Prostate gland (tissue), 2 donors: Measurements from ENCODE around the gene ANO8. TPM values are rescaled to one million over a fixed set of nuclear protein-coding genes. Genes with fewer than 3 reads are reported as not detected.

ENCODE experiments used
- DNase-seq: peaks from one replicate; pipeline ENCODE4 v3.0.0-alpha.2; 2019; ENCODE audit warnings: low spot score
- H3K27ac ChIP-seq, 2 donors: fragments of 200-600 bp; sonication (generic); 2 replicates each; pipeline ENCODE4 v1.5.1; 2017 to 2019
- H3K27me3 ChIP-seq: fragments of 200-600 bp; sonication (generic); replicated peaks from 2 replicates; pipeline ENCODE4 v1.5.1; 2019; ENCODE audit not compliant: insufficient read depth
- H3K36me3 ChIP-seq, 2 donors: fragments of 200-600 bp; sonication (generic); 1 replicate in 1 of 2; 2 replicates in 1 of 2; pipeline versions ENCODE4 v1.5.1 to v1.8.1; 2017 to 2019
- H3K4me1 ChIP-seq: fragments of 200-600 bp; sonication (generic); replicated peaks from 2 replicates; pipeline ENCODE4 v1.5.1; 2019
- H3K4me3 ChIP-seq, 2 donors: fragments of 200-600 bp; sonication (generic); 2 replicates each; pipeline ENCODE4 v1.5.1; 2017 to 2019
- H3K9me3 ChIP-seq: fragments of 200-600 bp; sonication (generic); 2 replicates; pipeline ENCODE4 v1.5.1; 2017
- CTCF ChIP-seq, 4 experiments: fragments of 200-600 bp in 2 of 4; fragments of 450-650 bp in 2 of 4; sonication (generic) in 2 of 4; IDR thresholded peaks; 1 replicate in 3 of 4; 2 replicates in 1 of 4; pipeline ENCODE4 v1.5.1; 2016 to 2019; ENCODE audit warnings: antibody characterized with exemption in 4 of 4, mild to moderate bottlenecking in 2 of 4, moderate library complexity in 2 of 4
- POLR2A ChIP-seq: fragments of 450-650 bp; IDR thresholded peaks from one replicate; pipeline ENCODE4 v1.6.1; 2016; ENCODE audit warnings: antibody characterized with exemption, mild to moderate bottlenecking
- POLR2AphosphoS5 ChIP-seq: sonication (generic); formaldehyde crosslinking; IDR thresholded peaks from one replicate; pipeline ENCODE4 v1.6.1; 2017; ENCODE audit warnings: antibody characterized with exemption
- WGBS: methylation state at CpG from one replicate; pipeline ENCODE4 v1.1.5; 2018; 5-methylcytosine and 5-hydroxymethylcytosine counted together
- intact Hi-C: fragments of 100-400 bp; cut with DNase I; formaldehyde crosslinking; loops from one replicate; pipeline ENCODE4 v1.14.2; 2022
- total RNA-seq, 2 donors: library from RNA; depleted of rRNA; stranded (reverse); fragments of >200 nt; gene quantifications; one replicate each; pipeline ENCODE4 v1.1.0, GENCODE V29; 2016

The ANO8 gene
- total RNA-seq, 2 donors from 2014 or later, result 9.8 to 10.1 TPM

- TF ChIP-seq CTCF (IDR thresholded peaks at IDR 0.05) (no peak), POLR2AphosphoS5 (no peak), POLR2A (no peak)
- no peaks in the 10 kb centered on the region for H3K9me3 ChIP-seq
- no peaks in the 10 kb centered on the region for H3K4me1 ChIP-seq
- H3K27me3 ChIP-seq, result no peaks in the 10 kb centered on the region
- no peak for DNase-seq
- H3K4me3 ChIP-seq, result no peak overlapping the region
- H3K27ac ChIP-seq, result no peak overlapping the region
- H3K36me3 ChIP-seq, result no peaks in the 10 kb centered on the region
- intact Hi-C loops, result no loop called here
- 85% methylated on average over 7 of the region's 7 CpGs for WGBS
These were observed 7.2 kb upstream of the ANO8 start for GRCh38 chr19:17341845-17342244.

GRCh38 chr19:17341386-17341785 is 6.7 kb upstream of the ANO8 start:
- no peak overlapping the region for H3K4me3 ChIP-seq
- no peak for DNase-seq
- WGBS, result 91% methylated on average over 14 of the region's 15 CpGs
- no peak for TF ChIP-seq POLR2A
- TF ChIP-seq POLR2AphosphoS5, result no peak
- TF ChIP-seq CTCF (IDR thresholded peaks at IDR 0.05), result no peak
- H3K27me3 ChIP-seq, result no peaks in the 10 kb centered on the region
- intact Hi-C loops, result no loop called here
- H3K36me3 ChIP-seq, result no peaks in the 10 kb centered on the region
- no peaks in the 10 kb centered on the region for H3K9me3 ChIP-seq
- no peak overlapping the region for H3K27ac ChIP-seq
- H3K4me1 ChIP-seq, result no peaks in the 10 kb centered on the region

GRCh38 chr19:17340871-17341357 is 6.3 kb upstream of the ANO8 start:
- no peak overlapping the region for H3K4me3 ChIP-seq
- intact Hi-C loops, result no loop called here
- H3K4me1 ChIP-seq, result no peaks in the 10 kb centered on the region
- no peak for TF ChIP-seq POLR2AphosphoS5
- TF ChIP-seq CTCF (IDR thresholded peaks at IDR 0.05), result no peak
- no peak for TF ChIP-seq POLR2A
- no peaks in the 10 kb centered on the region for H3K36me3 ChIP-seq
- no peak for DNase-seq
- no peak overlapping the region for H3K27ac ChIP-seq
- no peaks in the 10 kb centered on the region for H3K9me3 ChIP-seq
- WGBS, result 80% methylated on average over 17 of the region's 17 CpGs
- no peaks in the 10 kb centered on the region for H3K27me3 ChIP-seq

- H3K27me3 ChIP-seq, result no peaks in the 10 kb centered on the region
- no peak overlapping the region for H3K27ac ChIP-seq
- no peaks in the 10 kb centered on the region for H3K9me3 ChIP-seq
- no peak overlapping the region for H3K4me3 ChIP-seq
- DNase-seq, result no peak
- intact Hi-C loops, result no loop called here
- no peaks in the 10 kb centered on the region for H3K4me1 ChIP-seq
- 72% methylated on average over 21 of the region's 21 CpGs for WGBS
- TF ChIP-seq CTCF (IDR thresholded peaks at IDR 0.05) (no peak), POLR2AphosphoS5 (no peak), POLR2A (no peak)
- H3K36me3 ChIP-seq, result no peaks in the 10 kb centered on the region
These were observed 5.7 kb upstream of the ANO8 start for GRCh38 chr19:17340302-17340870.

DNA sequence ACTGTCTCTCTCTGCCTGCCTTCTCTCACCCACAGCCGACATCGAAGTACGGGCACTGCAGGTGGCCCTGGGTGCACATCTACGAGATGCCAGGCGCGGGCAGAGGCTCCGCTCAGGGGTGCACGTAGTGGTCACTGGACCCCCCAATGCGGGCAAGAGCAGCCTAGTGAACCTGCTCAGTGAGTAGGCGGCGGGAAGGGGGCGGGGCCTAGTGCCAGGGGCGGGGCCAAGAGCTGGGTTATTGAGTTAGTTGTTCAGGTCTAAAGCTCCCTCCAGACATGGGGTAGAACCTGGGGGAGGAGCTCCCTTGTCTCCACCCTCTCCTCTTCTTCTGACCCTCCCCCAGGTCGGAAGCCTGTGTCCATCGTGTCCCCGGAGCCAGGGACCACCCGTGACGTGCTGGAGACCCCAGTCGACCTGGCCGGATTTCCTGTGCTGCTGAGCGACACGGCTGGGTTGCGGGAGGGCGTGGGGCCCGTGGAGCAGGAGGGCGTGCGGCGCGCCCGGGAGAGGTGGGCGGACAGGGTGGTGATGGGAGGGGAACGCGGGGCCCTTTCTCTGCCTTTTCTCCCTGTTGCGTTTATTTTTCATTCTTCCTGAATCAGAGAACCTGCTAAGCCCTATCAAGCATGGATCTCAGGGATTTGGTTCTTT is 4.6 kb upstream of the ANO8 start:
- Histone ChIP-seq H3K4me1 (peaks cover 4% of the 10 kb centered on the region), H3K4me3 (no peak overlapping the region), H3K27ac (no peak overlapping the region), H3K36me3 (no peaks in the 10 kb centered on the region), H3K9me3 (no peaks in the 10 kb centered on the region), H3K27me3 (no peaks in the 10 kb centered on the region)
- intact Hi-C loops, result no loop called here
- no peak for DNase-seq
- WGBS, result 89% methylated on average over 34 of the region's 34 CpGs
- TF ChIP-seq POLR2A (no peak), POLR2AphosphoS5 (no peak), CTCF (IDR thresholded peaks at IDR 0.05) (no peak)
